Measurements from ENCODE around the gene HCN4. TPM values are rescaled to one million over a fixed set of nuclear protein-coding genes. Genes with fewer than 3 reads are reported as not detected.

HCN4 gene
- total RNA-seq, 1 donor from 2014 or later = 1.4 TPM

DNA sequence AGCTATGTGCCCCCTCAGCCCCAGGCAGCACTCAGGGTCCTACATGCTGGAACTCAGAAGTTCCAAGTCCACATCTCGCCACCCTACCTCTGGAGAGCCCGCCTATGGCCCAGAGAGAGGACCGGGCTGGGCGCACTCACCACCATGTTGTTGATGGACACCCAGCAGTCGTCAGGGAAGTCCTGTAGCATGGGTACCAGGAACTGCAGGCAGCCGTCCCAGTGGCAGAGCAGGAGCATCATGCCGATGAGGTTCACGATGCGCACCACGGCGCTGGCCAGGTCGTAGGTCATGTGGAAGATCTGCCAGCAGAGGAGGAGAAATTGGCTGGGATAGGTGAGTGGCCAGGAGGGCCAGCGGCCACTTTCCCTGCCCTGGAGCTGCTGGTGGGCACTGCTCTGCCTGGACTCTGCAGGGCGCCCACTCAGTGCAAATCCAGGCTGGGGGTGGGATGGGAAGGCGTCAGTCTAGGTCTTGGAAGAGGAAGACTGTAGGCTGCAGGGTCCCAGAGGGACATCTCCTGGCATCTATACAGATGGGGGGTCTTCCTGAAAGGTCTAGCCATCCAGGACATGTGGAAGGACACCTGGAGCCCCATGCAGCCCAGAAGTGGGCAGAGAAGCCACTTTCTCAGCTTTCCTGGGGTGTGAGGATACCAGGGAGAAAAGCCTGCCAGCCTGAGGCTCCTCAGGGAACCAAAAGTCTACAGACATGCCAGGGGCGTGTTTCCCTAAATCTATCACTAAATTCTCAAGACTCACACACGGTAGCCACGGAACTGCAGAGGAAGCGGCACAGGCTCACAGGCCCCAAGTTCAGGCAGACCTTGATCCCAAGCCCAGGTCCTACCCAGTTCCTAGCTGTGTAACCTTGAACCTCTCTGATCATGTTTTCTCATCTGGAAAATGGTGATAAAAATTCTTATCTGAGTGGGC, 36.5 kb downstream of the HCN4 start:
- Histone ChIP-seq H3K36me3 (ENCODE audit: control insufficient read depth, insufficient read depth, low read length) (no peaks in the 10 kb centered on the region), H3K4me3 (ENCODE audit: low read depth, low read length) (no peak overlapping the region), H3K27me3 (ENCODE audit: control insufficient read depth, insufficient read depth, low read length) (peaks cover 3% of the 10 kb centered on the region)
- TF ChIP-seq, protein P1, sequence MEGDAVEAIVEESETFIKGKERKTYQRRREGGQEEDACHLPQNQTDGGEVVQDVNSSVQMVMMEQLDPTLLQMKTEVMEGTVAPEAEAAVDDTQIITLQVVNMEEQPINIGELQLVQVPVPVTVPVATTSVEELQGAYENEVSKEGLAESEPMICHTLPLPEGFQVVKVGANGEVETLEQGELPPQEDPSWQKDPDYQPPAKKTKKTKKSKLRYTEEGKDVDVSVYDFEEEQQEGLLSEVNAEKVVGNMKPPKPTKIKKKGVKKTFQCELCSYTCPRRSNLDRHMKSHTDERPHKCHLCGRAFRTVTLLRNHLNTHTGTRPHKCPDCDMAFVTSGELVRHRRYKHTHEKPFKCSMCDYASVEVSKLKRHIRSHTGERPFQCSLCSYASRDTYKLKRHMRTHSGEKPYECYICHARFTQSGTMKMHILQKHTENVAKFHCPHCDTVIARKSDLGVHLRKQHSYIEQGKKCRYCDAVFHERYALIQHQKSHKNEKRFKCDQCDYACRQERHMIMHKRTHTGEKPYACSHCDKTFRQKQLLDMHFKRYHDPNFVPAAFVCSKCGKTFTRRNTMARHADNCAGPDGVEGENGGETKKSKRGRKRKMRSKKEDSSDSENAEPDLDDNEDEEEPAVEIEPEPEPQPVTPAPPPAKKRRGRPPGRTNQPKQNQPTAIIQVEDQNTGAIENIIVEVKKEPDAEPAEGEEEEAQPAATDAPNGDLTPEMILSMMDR (IDR thresholded peaks at IDR 0.05; ENCODE audit: insufficient read depth, low read length, poor library complexity, severe bottlenecking) = no peak
- DNase-seq (ENCODE audit: low read depth) = no peak

DNA sequence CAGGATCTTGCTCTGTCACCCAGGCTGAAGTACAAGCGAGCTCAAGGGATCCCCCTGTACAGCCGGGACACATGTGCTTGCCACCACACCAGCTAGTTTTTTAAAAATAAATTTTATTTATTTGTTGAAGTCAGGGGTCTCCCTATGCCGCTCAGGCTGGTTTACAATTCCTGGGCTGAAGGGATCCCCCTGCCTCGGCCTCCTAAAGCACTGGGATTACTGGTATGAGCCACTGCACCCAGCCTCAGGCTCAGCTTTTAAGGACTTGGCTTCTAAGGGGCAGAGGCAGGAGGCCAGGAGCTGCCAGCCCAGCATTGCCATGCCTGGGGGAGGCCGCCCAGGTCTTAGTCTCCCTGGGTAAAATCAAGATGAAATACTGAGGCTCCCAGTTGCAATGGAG, 37.3 kb downstream of the HCN4 start:
- no peaks in the 10 kb centered on the region for H3K36me3 ChIP-seq (ENCODE audit: control insufficient read depth, insufficient read depth, low read length)
- TF ChIP-seq, protein P1 (IDR thresholded peaks at IDR 0.05; ENCODE audit: insufficient read depth, low read length, poor library complexity, severe bottlenecking) = no peak
- H3K27me3 ChIP-seq (ENCODE audit: control insufficient read depth, insufficient read depth, low read length) = peaks cover 3% of the 10 kb centered on the region
- DNase-seq (ENCODE audit: low read depth) = no peak
- no peak overlapping the region for H3K4me3 ChIP-seq (ENCODE audit: low read depth, low read length)

DNA sequence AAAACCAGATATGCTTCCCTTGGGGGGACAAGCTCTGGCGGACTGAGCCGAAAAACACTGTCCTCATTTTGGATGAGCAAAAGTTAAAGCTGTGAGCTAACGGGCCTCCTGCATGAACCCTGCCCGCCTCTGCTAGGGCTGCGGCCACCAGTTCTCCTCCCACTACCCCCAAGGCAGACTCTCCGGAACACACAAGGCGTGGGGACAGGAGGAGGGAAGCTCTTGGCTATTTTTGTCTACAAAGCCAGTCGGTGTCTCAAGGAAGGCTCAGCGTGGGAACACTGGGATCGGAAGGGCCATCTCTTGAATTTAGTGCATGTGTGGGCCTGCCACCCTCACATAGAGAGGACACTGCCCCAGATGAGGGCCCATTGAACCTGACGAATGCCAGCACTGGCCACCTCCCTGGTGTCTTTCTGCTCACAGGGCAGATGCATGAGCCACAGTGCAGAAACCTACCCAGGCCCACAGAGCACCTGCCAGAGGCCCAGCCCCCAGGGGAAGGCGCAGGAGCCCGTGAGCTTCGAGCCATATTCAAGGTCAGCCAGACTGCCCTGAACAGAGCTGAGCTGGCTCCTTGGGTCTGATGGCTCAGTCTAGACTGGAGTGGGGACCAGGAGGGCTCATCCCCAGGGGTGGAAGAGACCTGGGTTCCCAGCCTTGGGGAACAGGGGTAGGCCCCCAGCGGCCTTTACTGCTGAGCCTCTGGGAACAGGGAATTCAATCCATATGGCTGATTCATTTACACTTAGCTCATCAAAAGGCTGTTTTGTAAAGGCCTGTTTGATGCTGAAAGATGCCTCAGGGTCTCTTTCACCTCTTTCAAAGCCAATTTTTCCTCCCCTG, 38.3 kb downstream of the HCN4 start:
- H3K4me3 ChIP-seq (ENCODE audit: low read depth, low read length) = no peak overlapping the region
- no peaks in the 10 kb centered on the region for H3K36me3 ChIP-seq (ENCODE audit: control insufficient read depth, insufficient read depth, low read length)
- peaks cover 5% of the 10 kb centered on the region for H3K27me3 ChIP-seq (ENCODE audit: control insufficient read depth, insufficient read depth, low read length)
- TF ChIP-seq, protein P1 (IDR thresholded peaks at IDR 0.05; ENCODE audit: insufficient read depth, low read length, poor library complexity, severe bottlenecking) = no peak
- no peak for DNase-seq (ENCODE audit: low read depth)

DNA sequence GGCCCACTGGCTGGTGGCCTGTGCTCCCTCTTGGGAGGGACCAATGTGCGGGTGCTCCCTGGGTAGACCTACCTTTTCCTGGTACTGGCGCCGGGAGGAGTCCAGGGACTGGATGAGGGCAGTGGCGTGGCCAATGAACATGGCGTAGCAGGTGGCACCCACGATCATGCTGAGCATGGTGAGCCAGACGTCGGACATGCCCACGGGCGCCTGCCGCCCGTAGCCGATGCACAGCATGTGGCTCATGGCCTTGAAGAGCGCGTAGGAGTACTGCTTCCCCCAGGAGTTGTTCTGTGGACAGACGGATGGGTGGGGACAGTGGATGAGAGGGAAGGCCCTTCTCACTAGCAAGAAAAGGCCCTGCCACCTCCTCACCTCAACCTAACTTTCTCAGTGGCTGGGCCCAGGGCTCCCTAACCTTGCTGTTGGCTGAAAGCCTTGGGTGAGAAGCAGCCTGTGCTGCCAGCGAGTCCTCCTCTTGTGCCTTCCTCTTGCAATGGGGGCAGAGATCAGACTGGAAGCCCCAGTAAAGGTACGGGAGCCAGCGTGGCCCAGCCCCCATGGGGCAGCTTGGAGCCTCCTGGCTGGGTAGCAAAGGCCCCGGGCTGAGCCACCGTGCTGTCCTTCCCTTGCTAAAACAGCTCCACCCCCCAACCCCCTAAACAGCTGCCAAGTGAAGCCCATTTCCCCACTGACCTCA, 39.1 kb downstream of the HCN4 start:
- Histone ChIP-seq H3K4me3 (ENCODE audit: low read depth, low read length) (no peak overlapping the region), H3K36me3 (ENCODE audit: control insufficient read depth, insufficient read depth, low read length) (no peaks in the 10 kb centered on the region), H3K27me3 (ENCODE audit: control insufficient read depth, insufficient read depth, low read length) (peaks cover 8% of the 10 kb centered on the region)
- TF ChIP-seq, protein P1 (IDR thresholded peaks at IDR 0.05; ENCODE audit: insufficient read depth, low read length, poor library complexity, severe bottlenecking) = no peak
- DNase-seq (ENCODE audit: low read depth) = no peak

DNA sequence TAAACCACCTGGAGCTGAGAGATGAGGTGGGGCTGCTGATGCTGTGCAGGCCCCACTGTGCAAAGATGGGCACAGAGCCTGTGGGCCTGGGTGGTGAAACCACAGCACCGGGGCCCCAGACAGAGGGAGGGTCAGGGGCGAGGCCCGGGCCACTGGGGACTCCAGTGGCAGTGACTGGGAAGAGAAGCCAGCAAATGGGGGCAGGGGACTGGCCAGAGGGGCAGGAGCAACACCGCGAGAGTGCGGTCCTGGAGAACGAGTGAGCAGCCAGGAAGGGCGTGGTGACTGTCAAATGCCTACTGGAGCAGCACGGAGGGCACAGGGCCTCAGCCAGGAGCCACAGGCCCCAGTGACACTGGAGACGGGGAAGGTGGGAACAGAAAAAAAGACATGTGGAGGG, 39.8 kb downstream of the HCN4 start:
- H3K27me3 ChIP-seq (ENCODE audit: control insufficient read depth, insufficient read depth, low read length) = peaks cover 8% of the 10 kb centered on the region
- TF ChIP-seq, protein P1 (IDR thresholded peaks at IDR 0.05; ENCODE audit: insufficient read depth, low read length, poor library complexity, severe bottlenecking) = no peak
- no peak for DNase-seq (ENCODE audit: low read depth)
- H3K4me3 ChIP-seq (ENCODE audit: low read depth, low read length) = no peak overlapping the region
- H3K36me3 ChIP-seq (ENCODE audit: control insufficient read depth, insufficient read depth, low read length) = no peaks in the 10 kb centered on the region

Measured in kidney epithelial cell (primary cell).